CD4-positive, alpha-beta T cell (primary cell): ENCODE measurements around the gene SMYD3. TPM values are rescaled to one million over a fixed set of nuclear protein-coding genes. Genes with fewer than 3 reads are reported as not detected.

ENCODE experiments used
- ATAC-seq: fragments of 200-7000 bp; cut with Tn5 transposase; one replicate; pipeline ENCODE4 v1.10.0; 2022; ENCODE audit warnings: mild to moderate bottlenecking; ENCODE audit not compliant: poor library complexity
- CTCF ChIA-PET: fragments of 350-600 bp; sonication (Branson Sonifier 250); formaldehyde crosslinking; loops from one replicate; lab custom pipeline; 2021; ENCODE audit warnings: antibody characterized with exemption, inconsistent platforms; lab: Charles Lee
- POLR2A ChIA-PET: fragments of 350-600 bp; sonication (Branson Sonifier 250); formaldehyde crosslinking; loops from one replicate; lab custom pipeline; 2021; ENCODE audit warnings: antibody characterized with exemption, inconsistent platforms; lab: Charles Lee
- DNase-seq, 14 experiments: peaks; one replicate each; pipeline ENCODE4 v3.0.0-alpha.2; 2013 to 2020; ENCODE audit warnings: mixed read lengths in 2 of 14
- H3K27ac ChIP-seq, 2 donors: one replicate each; pipeline versions ENCODE4 v1.5.1 to v1.7.0; 2013; ENCODE audit warnings: low read length in 2 of 2, low read depth in 1 of 2, mild to moderate bottlenecking in 1 of 2
- H3K27me3 ChIP-seq, 2 experiments: 1 replicate in 1 of 2; 2 replicates in 1 of 2; pipeline versions ENCODE4 v1.6.1 to v1.7.0; 2013; ENCODE audit warnings: low read length in 2 of 2, control low read depth in 1 of 2, mild to moderate bottlenecking in 1 of 2, moderate library complexity in 1 of 2; ENCODE audit not compliant: insufficient read depth in 2 of 2, control insufficient read depth in 1 of 2
- H3K36me3 ChIP-seq: one replicate; pipeline ENCODE4 v1.6.1; 2013; ENCODE audit warnings: low read length, control low read depth; ENCODE audit not compliant: insufficient read depth
- H3K4me1 ChIP-seq: one replicate; pipeline ENCODE4 v1.6.1; 2013; ENCODE audit warnings: low read length, control low read depth; ENCODE audit not compliant: insufficient read depth
- H3K4me3 ChIP-seq: one replicate; pipeline ENCODE4 v1.5.1; 2013; ENCODE audit warnings: mild to moderate bottlenecking, low read length, moderate library complexity
- H3K9me3 ChIP-seq, 2 experiments: 1 replicate in 1 of 2; 2 replicates in 1 of 2; pipeline versions ENCODE4 v1.6.1 to v1.7.0; 2013; ENCODE audit warnings: low read length in 2 of 2, mild to moderate bottlenecking in 2 of 2, control low read depth in 1 of 2, moderate library complexity in 1 of 2; ENCODE audit not compliant: control insufficient read depth in 1 of 2, insufficient read depth in 1 of 2
- H3K27ac Mint-ChIP-seq: one replicate; pipeline ENCODE4 v1.8.0; 2020; ENCODE audit warnings: mixed read lengths
- H3K27me3 Mint-ChIP-seq: one replicate; pipeline ENCODE4 v1.8.0; 2021; ENCODE audit warnings: mixed read lengths
- H3K36me3 Mint-ChIP-seq: one replicate; pipeline ENCODE4 v1.8.0; 2021; ENCODE audit warnings: low read depth, mixed read lengths
- H3K4me1 Mint-ChIP-seq: one replicate; pipeline ENCODE4 v1.8.0; 2021; ENCODE audit warnings: low read depth, mixed read lengths
- H3K4me3 Mint-ChIP-seq: one replicate; pipeline ENCODE4 v1.8.0; 2020; ENCODE audit warnings: mild to moderate bottlenecking, mixed read lengths
- H3K9me3 Mint-ChIP-seq: one replicate; pipeline ENCODE4 v1.8.0; 2020; ENCODE audit warnings: mixed read lengths
- intact Hi-C, 2 experiments: fragments of 100-400 bp; cut with DNase I in 1 of 2; cut with micrococcal nuclease in 1 of 2; formaldehyde crosslinking; loops; one replicate each; pipeline versions ENCODE4 v1.15.1 to v1.9.0; 2023 to 2025; cut with DNase I, micrococcal nuclease
- total RNA-seq, 174 experiments: library from RNA in 2 of 174; stranded (reverse) in 2 of 174; gene quantifications; one replicate each; pipeline ENCODE4 v1.2.3 and lab custom pipeline; 2021 to 2026
- TF ChIP-seq, protein P1 (sequence below): fragments of 200-600 bp; IDR thresholded peaks from one replicate; pipeline ENCODE4 v1.8.0; 2022; ENCODE audit warnings: antibody characterized with exemption, mild to moderate bottlenecking

Gene SMYD3
- total RNA-seq, 2 experiments from 2014 or later = 18.8 to 19.6 TPM

GRCh38 chr1:246004301-246004700 is 502.8 kb downstream of the SMYD3 start:
- Mint-ChIP-seq H3K27me3 (no peaks in the 10 kb centered on the region), H3K9me3 (no peaks in the 10 kb centered on the region), H3K36me3 (no peaks in the 10 kb centered on the region), H3K27ac (no peak overlapping the region), H3K4me1 (no peaks in the 10 kb centered on the region), H3K4me3 (no peak overlapping the region)
- no peaks in the 10 kb centered on the region for H3K4me1 ChIP-seq
- no peaks in the 10 kb centered on the region for H3K9me3 ChIP-seq
- H3K36me3 ChIP-seq = no peaks in the 10 kb centered on the region
- H3K27ac ChIP-seq = no peak overlapping the region
- no peak overlapping the region for H3K4me3 ChIP-seq
- POLR2A ChIA-PET = no interaction called here
- DNase-seq (no peak), ATAC-seq (no peak)
- intact Hi-C loops = loop anchor here in 1 of 2 experiments (10.0 kb wide), 2 partner anchors 680 to 930 kb away; no protein-coding TSS in a partner anchor
- TF ChIP-seq, protein P1, sequence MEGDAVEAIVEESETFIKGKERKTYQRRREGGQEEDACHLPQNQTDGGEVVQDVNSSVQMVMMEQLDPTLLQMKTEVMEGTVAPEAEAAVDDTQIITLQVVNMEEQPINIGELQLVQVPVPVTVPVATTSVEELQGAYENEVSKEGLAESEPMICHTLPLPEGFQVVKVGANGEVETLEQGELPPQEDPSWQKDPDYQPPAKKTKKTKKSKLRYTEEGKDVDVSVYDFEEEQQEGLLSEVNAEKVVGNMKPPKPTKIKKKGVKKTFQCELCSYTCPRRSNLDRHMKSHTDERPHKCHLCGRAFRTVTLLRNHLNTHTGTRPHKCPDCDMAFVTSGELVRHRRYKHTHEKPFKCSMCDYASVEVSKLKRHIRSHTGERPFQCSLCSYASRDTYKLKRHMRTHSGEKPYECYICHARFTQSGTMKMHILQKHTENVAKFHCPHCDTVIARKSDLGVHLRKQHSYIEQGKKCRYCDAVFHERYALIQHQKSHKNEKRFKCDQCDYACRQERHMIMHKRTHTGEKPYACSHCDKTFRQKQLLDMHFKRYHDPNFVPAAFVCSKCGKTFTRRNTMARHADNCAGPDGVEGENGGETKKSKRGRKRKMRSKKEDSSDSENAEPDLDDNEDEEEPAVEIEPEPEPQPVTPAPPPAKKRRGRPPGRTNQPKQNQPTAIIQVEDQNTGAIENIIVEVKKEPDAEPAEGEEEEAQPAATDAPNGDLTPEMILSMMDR = no peak
- no peaks in the 10 kb centered on the region for H3K27me3 ChIP-seq
- CTCF ChIA-PET = interaction anchor here (1.6 kb wide), 1 partner anchor 851 kb away, joined by 12 read pairs; no protein-coding TSS in a partner anchor

DNA sequence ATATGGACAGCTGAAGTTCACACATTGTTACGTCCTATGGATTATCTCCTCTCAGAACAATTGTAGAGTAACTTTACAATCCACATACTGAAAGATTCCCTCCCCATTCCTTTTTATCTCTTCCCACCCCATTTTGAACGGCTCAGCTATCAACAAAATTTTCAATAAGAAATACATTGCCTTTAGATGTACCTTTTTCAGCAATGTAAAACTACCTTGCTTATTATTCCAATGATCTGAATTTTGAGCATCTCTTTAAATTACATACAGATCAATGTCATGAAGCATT is 503.7 kb downstream of the SMYD3 start:
- no peaks in the 10 kb centered on the region for H3K9me3 ChIP-seq
- no peak overlapping the region for H3K4me3 Mint-ChIP-seq
- no peaks in the 10 kb centered on the region for H3K27me3 Mint-ChIP-seq
- H3K36me3 ChIP-seq = no peaks in the 10 kb centered on the region
- H3K27ac ChIP-seq = no peak overlapping the region
- H3K27me3 ChIP-seq = no peaks in the 10 kb centered on the region
- POLR2A ChIA-PET = interaction anchor here (1.0 kb wide), 1 partner anchor 115 kb away, joined by 4 read pairs; no protein-coding TSS in a partner anchor
- H3K36me3 Mint-ChIP-seq = no peaks in the 10 kb centered on the region
- ATAC-seq = no peak
- H3K4me3 ChIP-seq = no peak overlapping the region
- TF ChIP-seq, protein P1 = no peak
- intact Hi-C loops = loop anchor here (1.0 to 10.0 kb wide), 4 partner anchors 679 to 929 kb away; no protein-coding TSS in a partner anchor
- no peaks in the 10 kb centered on the region for H3K9me3 Mint-ChIP-seq
- DNase-seq = no peak
- no peak overlapping the region for H3K27ac Mint-ChIP-seq
- no peaks in the 10 kb centered on the region for H3K4me1 Mint-ChIP-seq
- CTCF ChIA-PET = interaction anchor here (1.0 to 1.6 kb wide), 3 partner anchors 93 to 850 kb away, joined by 3 to 12 read pairs (median 6); no protein-coding TSS in a partner anchor
- no peaks in the 10 kb centered on the region for H3K4me1 ChIP-seq

DNA sequence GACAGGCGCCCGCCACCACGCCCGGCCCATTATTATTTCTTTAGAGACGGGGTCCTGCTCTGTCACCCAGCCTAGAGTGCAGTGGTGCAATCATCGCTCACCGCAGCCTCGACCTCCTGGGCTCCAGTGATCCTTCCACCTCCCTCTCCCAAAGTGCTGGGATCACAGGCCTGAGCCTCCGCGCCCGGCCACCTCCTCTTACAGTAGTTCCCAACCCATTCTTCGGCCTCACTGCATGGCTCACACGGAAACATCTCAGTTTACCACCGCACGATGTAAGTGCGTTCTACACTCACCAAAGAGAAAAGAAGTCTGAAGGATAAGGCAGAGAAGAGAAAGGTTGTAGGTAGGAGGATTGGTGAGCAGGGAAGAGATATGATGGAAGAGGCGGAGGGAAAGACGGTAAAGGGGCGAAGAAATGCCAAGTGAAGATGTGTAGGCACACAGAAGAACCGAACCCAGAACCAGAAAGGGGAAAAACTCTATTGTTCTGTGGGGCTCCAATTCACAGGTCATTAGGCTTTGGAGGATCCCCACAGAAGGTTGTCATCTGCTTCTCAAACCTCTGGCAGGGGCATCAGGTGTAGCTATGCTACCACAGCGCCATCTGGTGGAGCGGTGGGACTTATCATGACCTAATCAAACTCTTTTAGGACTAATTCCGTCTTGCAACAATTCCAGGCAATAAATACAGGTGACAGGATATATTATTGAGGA is 504.2 kb downstream of the SMYD3 start:
- DNase-seq = peak; percentile 70 to 90 (median 80)
- H3K27ac Mint-ChIP-seq = no peak overlapping the region
- no peaks in the 10 kb centered on the region for H3K36me3 ChIP-seq
- no peaks in the 10 kb centered on the region for H3K27me3 Mint-ChIP-seq
- H3K9me3 Mint-ChIP-seq = no peaks in the 10 kb centered on the region
- no peaks in the 10 kb centered on the region for H3K27me3 ChIP-seq
- H3K9me3 ChIP-seq = no peaks in the 10 kb centered on the region
- no peaks in the 10 kb centered on the region for H3K4me1 Mint-ChIP-seq
- no peaks in the 10 kb centered on the region for H3K4me1 ChIP-seq
- H3K36me3 Mint-ChIP-seq = no peaks in the 10 kb centered on the region
- POLR2A ChIA-PET = interaction anchor here (1.0 kb wide), 1 partner anchor 114 kb away, joined by 4 read pairs; no protein-coding TSS in a partner anchor
- intact Hi-C loops = loop anchor here (1.0 to 10.0 kb wide), 4 partner anchors 678 to 928 kb away; no protein-coding TSS in a partner anchor
- H3K4me3 ChIP-seq = no peak overlapping the region
- no peak overlapping the region for H3K27ac ChIP-seq
- TF ChIP-seq, protein P1 = peak; percentile 95
- CTCF ChIA-PET = interaction anchor here (1.0 to 1.6 kb wide), 3 partner anchors 92 to 850 kb away, joined by 3 to 12 read pairs (median 6); no protein-coding TSS in a partner anchor
- ATAC-seq = peak; percentile 63
- H3K4me3 Mint-ChIP-seq = no peak overlapping the region
